Adrenal gland (tissue), 5 donors: ENCODE data around the gene NUP188.

Source experiments
- POLR2A ChIP-seq, 2 donors: fragments of 450-650 bp; IDR thresholded peaks; one replicate each; pipeline ENCODE4 v1.6.1; 2017; ENCODE audit warnings: antibody characterized with exemption in 2 of 2, mild to moderate bottlenecking in 2 of 2, moderate library complexity in 1 of 2
- TF ChIP-seq, protein P1 (sequence below), 6 experiments: fragments of 450-650 bp in 4 of 6; fragments of 200-600 bp in 2 of 6; sonication (generic) in 1 of 6; IDR thresholded peaks; 1 replicate in 5 of 6; 2 replicates in 1 of 6; pipeline versions ENCODE4 v1.5.1 to v1.8.0; 2016 to 2021; ENCODE audit warnings: antibody characterized with exemption in 6 of 6, mild to moderate bottlenecking in 2 of 6, moderate library complexity in 1 of 6
- donor health status: DM: no; HTN: no; CAD: no.

GRCh38 chr9:128999581-129000206 is 52.2 kb downstream of the NUP188 start:
- TF ChIP-seq, protein P1, sequence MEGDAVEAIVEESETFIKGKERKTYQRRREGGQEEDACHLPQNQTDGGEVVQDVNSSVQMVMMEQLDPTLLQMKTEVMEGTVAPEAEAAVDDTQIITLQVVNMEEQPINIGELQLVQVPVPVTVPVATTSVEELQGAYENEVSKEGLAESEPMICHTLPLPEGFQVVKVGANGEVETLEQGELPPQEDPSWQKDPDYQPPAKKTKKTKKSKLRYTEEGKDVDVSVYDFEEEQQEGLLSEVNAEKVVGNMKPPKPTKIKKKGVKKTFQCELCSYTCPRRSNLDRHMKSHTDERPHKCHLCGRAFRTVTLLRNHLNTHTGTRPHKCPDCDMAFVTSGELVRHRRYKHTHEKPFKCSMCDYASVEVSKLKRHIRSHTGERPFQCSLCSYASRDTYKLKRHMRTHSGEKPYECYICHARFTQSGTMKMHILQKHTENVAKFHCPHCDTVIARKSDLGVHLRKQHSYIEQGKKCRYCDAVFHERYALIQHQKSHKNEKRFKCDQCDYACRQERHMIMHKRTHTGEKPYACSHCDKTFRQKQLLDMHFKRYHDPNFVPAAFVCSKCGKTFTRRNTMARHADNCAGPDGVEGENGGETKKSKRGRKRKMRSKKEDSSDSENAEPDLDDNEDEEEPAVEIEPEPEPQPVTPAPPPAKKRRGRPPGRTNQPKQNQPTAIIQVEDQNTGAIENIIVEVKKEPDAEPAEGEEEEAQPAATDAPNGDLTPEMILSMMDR (IDR thresholded peaks at IDR 0.05) = no peak
- no peak for TF ChIP-seq POLR2A (IDR thresholded peaks at IDR 0.05)
